NAMALWA (cell line): Measurements from ENCODE around the gene HMGCLL1.

Experiments
- DNase-seq: peaks from one replicate; pipeline ENCODE4 v3.0.0-alpha.2; 2015; ENCODE audit warnings: low spot score

The HMGCLL1 gene

GRCh38 chr6:55443238-55444134, 135.5 kb downstream of the HMGCLL1 start:
- no peak for DNase-seq

GRCh38 chr6:55438203-55438602, 140.8 kb downstream of the HMGCLL1 start:
- DNase-seq, result no peak

GRCh38 chr6:55437141-55437540, 141.9 kb downstream of the HMGCLL1 start:
- DNase-seq, result no peak

GRCh38 chr6:55433446-55434130, 145.4 kb downstream of the HMGCLL1 start:
- no peak for DNase-seq

- DNase-seq, result no peak
Measured at GRCh38 chr6:55423933-55424332, 155.1 kb downstream of the HMGCLL1 start.

- no peak for DNase-seq
Measured at GRCh38 chr6:55410674-55411073, 168.3 kb downstream of the HMGCLL1 start.

GRCh38 chr6:55405474-55406235, 173.3 kb downstream of the HMGCLL1 start:
- DNase-seq, result no peak

- no peak for DNase-seq
Measured at GRCh38 chr6:55399351-55399750, 179.6 kb downstream of the HMGCLL1 start.

GRCh38 chr6:55397986-55398385, 181.0 kb downstream of the HMGCLL1 start:
- DNase-seq, result no peak

- DNase-seq, result no peak
Measured at GRCh38 chr6:55395871-55396270, 183.1 kb downstream of the HMGCLL1 start.

- DNase-seq, result no peak
Measured at GRCh38 chr6:55388211-55388610, 190.8 kb downstream of the HMGCLL1 start.
